Activated naive CD4-positive, alpha-beta T cell treated with anti-CD3 and anti-CD28 coated beads for 36 hours (primary cell): ENCODE data around the gene TNNI3K. TPM values are rescaled to one million over a fixed set of nuclear protein-coding genes. Genes with fewer than 3 reads are reported as not detected.

Experiments used
- CTCF ChIA-PET: fragments of 350-600 bp; sonication (Branson Sonifier 250); formaldehyde crosslinking; loops from one replicate; lab custom pipeline; 2021; ENCODE audit warnings: antibody characterized with exemption; lab: Charles Lee
- DNase-seq: peaks from one replicate; pipeline ENCODE4 v3.0.0-alpha.2; 2020
- H3K27ac Mint-ChIP-seq: one replicate; pipeline ENCODE4 v1.8.0; 2021; ENCODE audit warnings: mild to moderate bottlenecking, mixed read lengths
- H3K27me3 Mint-ChIP-seq: one replicate; pipeline ENCODE4 v1.8.0; 2021; ENCODE audit warnings: low read depth, mixed read lengths
- H3K36me3 Mint-ChIP-seq: one replicate; pipeline ENCODE4 v1.8.0; 2021; ENCODE audit warnings: low read depth, mixed read lengths
- H3K4me1 Mint-ChIP-seq: one replicate; pipeline ENCODE4 v1.8.0; 2021; ENCODE audit warnings: low read depth, mixed read lengths
- H3K4me3 Mint-ChIP-seq: one replicate; pipeline ENCODE4 v1.8.0; 2021; ENCODE audit warnings: mild to moderate bottlenecking, moderate library complexity, mixed read lengths
- H3K9me3 Mint-ChIP-seq: one replicate; pipeline ENCODE4 v1.8.0; 2021; ENCODE audit warnings: mixed read lengths
- intact Hi-C: fragments of 100-400 bp; cut with micrococcal nuclease; formaldehyde crosslinking; loops from one replicate; pipeline ENCODE4 v1.15.1; 2023
- total RNA-seq, 2 experiments: library from RNA; stranded (reverse); gene quantifications; one replicate each; pipeline ENCODE4 v1.2.3, GENCODE V29; 2021

The TNNI3K gene
- total RNA-seq, 2 experiments from 2014 or later: 0.40 TPM; not detected in 1

DNA sequence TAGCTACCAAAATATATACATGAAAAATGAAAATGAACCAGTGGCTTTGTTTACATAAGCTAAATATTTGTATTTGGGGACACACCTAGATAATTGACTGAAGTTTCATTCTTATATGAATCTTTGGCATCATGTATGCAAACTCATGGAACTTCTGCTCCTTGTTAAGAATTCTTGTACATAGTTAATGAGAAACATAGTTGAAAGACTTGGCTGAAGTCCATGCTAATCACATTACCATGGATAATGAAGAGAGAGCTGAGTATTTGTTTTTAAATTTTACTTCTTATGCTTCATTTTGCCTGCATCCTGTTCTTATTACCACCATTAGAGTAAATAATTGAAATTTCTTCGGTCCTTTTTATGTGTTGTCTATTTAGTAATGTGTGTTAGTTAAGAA is 168.4 kb downstream of the TNNI3K start:
- intact Hi-C loops: no loop called here
- DNase-seq: no peak
- H3K4me3 Mint-ChIP-seq: no peak overlapping the region
- H3K36me3 Mint-ChIP-seq: no peaks in the 10 kb centered on the region
- no peaks in the 10 kb centered on the region for H3K27me3 Mint-ChIP-seq
- no peaks in the 10 kb centered on the region for H3K9me3 Mint-ChIP-seq
- no peak overlapping the region for H3K27ac Mint-ChIP-seq
- CTCF ChIA-PET: no interaction called here
- H3K4me1 Mint-ChIP-seq: no peaks in the 10 kb centered on the region

DNA sequence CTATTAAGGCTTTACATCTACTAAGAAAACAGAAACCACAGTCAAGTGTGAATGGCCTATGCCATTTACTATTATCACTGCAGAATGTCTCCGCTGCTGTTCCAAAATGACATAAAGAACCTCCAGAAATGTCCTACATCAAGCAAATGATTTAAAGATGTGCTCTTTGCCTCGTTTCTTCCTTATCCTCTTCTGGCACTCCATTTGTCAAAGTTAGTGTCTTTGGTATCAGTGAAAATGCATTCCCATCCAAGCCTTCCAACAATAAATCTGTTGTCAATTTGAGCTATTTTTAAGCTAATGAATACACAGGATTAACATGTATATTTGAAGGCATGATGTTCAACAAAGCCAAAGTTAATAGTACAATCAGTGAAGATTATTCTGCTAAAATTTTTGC is 171.6 kb downstream of the TNNI3K start:
- Mint-ChIP-seq H3K36me3 (no peaks in the 10 kb centered on the region), H3K4me3 (no peak overlapping the region), H3K27ac (no peak overlapping the region), H3K4me1 (no peaks in the 10 kb centered on the region), H3K27me3 (no peaks in the 10 kb centered on the region), H3K9me3 (no peaks in the 10 kb centered on the region)
- CTCF ChIA-PET: no interaction called here
- intact Hi-C loops: no loop called here
- DNase-seq: no peak

DNA sequence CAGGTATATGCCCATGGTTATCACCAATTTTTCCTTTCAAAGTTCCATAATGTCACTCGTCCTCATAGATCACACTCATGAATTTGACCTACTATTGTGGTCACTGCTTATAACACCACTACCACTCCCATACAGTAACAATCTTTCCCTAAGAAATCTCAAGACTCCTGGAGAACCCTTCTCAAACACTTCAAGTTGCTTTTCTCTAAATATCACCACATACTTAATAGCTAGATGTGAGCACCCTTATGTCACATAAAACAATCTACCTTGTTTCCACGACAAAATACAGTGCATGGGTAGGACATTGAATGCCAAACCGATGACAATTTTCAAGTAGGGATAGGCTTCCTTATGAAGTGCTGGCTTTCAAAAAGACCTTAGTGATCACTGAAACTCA is 172.7 kb downstream of the TNNI3K start:
- no peak overlapping the region for H3K27ac Mint-ChIP-seq
- H3K4me1 Mint-ChIP-seq: no peaks in the 10 kb centered on the region
- CTCF ChIA-PET: no interaction called here
- H3K36me3 Mint-ChIP-seq: no peaks in the 10 kb centered on the region
- DNase-seq: no peak
- H3K9me3 Mint-ChIP-seq: no peaks in the 10 kb centered on the region
- intact Hi-C loops: no loop called here
- no peaks in the 10 kb centered on the region for H3K27me3 Mint-ChIP-seq
- no peak overlapping the region for H3K4me3 Mint-ChIP-seq

DNA sequence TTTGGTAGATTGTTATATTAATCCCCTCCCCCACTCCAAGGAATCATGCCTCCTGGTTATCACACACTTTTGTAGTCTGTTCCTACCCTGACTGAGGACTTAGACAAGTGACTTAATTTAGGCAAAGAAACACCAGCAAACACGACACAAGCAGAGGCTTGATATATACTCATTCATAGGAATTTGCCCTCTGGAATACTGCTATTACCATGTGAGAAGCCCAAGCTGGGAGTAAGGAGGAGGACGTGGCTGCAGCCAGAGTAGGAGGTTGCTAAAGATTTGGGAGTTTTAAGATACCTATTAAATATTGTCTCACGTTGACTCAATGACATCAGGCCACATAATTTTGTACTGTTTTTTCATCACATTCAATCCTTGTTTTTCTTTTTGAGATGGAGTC is 177.1 kb downstream of the TNNI3K start:
- DNase-seq: no peak
- intact Hi-C loops: no loop called here

DNA sequence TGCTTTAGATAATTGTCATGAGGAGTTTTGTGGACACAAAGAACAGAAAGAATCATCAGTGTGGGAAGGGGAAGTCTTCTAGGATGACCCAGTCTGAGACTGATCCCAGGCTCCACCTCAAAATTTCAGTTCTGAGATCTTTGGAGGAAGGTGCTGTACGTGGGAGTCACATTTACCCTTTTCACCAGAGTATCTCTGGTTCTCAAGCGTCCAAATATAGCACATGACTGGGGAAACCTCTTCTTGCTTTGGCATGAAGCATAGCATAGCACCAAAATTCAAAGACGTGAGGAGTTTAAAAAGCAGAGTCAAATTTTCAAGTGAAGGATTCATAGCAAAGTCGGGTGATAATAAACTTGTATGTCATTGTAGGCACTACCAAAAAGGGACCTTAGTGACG is 180.7 kb downstream of the TNNI3K start:
- CTCF ChIA-PET: no interaction called here
- Mint-ChIP-seq H3K27ac (no peak overlapping the region), H3K27me3 (no peaks in the 10 kb centered on the region), H3K36me3 (no peaks in the 10 kb centered on the region), H3K4me1 (no peaks in the 10 kb centered on the region), H3K4me3 (no peak overlapping the region), H3K9me3 (peaks cover 1% of the 10 kb centered on the region)
- DNase-seq: no peak
- intact Hi-C loops: no loop called here

More for the DNA sequence above, 177.1 kb downstream of the TNNI3K start:
- no peak overlapping the region for H3K27ac Mint-ChIP-seq
- H3K4me1 Mint-ChIP-seq: no peaks in the 10 kb centered on the region
- H3K9me3 Mint-ChIP-seq: no peaks in the 10 kb centered on the region
- no peak overlapping the region for H3K4me3 Mint-ChIP-seq
- CTCF ChIA-PET: no interaction called here
- H3K27me3 Mint-ChIP-seq: no peaks in the 10 kb centered on the region
- no peaks in the 10 kb centered on the region for H3K36me3 Mint-ChIP-seq

DNA sequence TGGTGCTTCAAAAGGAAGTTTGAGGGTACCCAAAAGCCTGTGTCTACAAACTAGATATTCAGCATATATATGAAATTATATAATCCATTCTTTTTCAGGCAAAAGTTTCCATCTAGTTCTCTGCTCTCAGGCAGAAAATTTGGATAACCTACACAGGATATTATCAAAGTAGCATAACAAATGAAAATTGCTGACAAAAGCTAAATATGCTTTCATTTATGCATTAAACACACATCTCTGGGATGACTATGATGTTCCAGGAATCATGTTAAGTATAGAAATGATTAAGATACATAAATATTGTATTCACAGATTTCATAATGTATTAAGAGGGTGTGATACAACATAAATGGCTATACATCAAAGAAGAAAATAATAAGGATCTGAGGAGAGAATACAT is 184.4 kb downstream of the TNNI3K start:
- H3K4me1 Mint-ChIP-seq: no peaks in the 10 kb centered on the region
- CTCF ChIA-PET: no interaction called here
- H3K27me3 Mint-ChIP-seq: no peaks in the 10 kb centered on the region
- peaks cover 1% of the 10 kb centered on the region for H3K9me3 Mint-ChIP-seq
- intact Hi-C loops: no loop called here
- no peak overlapping the region for H3K4me3 Mint-ChIP-seq
- H3K36me3 Mint-ChIP-seq: no peaks in the 10 kb centered on the region
- DNase-seq: no peak
- H3K27ac Mint-ChIP-seq: no peak overlapping the region

DNA sequence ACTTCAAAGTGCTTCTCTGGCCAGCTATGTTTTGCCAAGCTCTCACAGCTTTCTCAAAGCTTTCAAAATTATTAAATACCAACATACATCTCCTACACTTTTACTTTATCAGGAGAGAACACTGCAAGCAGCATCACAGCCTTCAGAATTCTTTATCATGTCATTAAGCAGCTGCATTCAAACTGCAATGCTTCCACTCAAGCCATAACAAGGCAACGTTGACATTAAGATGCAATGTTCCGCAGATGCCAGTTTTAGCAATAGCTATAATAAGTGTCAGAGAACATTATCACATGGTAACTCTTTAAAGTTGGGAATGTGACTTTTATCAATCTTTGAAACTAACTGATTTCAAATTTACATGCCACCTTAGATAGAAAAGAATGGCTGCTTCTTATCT is 185.3 kb downstream of the TNNI3K start:
- no peaks in the 10 kb centered on the region for H3K27me3 Mint-ChIP-seq
- no peaks in the 10 kb centered on the region for H3K36me3 Mint-ChIP-seq
- DNase-seq: no peak
- H3K4me1 Mint-ChIP-seq: no peaks in the 10 kb centered on the region
- intact Hi-C loops: no loop called here
- H3K27ac Mint-ChIP-seq: no peak overlapping the region
- H3K4me3 Mint-ChIP-seq: no peak overlapping the region
- CTCF ChIA-PET: no interaction called here
- peaks cover 1% of the 10 kb centered on the region for H3K9me3 Mint-ChIP-seq

DNA sequence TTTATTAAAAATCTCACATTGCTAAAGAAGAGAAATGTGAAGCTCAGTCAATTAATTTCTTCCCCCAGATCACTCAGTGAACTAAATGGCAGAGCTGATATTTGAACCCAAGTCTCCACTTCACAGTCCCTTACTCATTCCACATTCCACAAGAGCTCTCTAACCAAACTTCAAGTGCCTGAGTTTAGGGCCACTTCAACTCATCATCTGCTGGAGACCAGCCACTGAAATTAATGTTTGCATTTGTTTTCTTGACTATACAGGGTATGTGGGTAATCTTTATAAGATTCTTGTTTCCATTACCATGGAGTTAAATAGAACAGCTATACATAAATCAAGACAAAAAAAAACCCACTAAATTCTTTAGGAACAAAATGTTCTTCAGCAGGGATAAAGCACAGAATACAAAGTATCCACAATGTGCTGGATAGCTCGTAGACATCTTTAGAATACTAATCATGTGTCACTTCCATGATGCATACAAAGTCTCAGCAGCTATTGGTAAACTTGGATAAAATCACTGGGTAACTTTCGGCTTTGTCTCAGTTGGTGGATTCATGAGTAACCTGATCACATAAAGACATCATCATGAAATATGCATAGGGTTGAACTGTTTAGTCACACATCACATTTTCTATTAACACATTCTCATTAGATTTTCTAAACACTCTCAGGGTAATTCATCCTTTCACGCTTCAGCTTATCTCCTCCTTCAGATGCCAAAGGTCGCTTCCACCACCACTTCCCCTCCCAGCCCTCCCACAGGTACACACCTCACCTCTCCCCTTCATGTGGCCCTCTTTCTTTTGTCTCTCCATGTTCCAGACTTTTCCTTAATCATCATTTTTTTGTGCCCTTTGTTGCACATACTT is 187.5 kb downstream of the TNNI3K start:
- Mint-ChIP-seq H3K27ac (no peak overlapping the region), H3K36me3 (no peaks in the 10 kb centered on the region), H3K27me3 (no peaks in the 10 kb centered on the region), H3K4me1 (no peaks in the 10 kb centered on the region), H3K4me3 (no peak overlapping the region), H3K9me3 (peaks cover 1% of the 10 kb centered on the region)
- intact Hi-C loops: no loop called here
- CTCF ChIA-PET: no interaction called here
- DNase-seq: no peak

DNA sequence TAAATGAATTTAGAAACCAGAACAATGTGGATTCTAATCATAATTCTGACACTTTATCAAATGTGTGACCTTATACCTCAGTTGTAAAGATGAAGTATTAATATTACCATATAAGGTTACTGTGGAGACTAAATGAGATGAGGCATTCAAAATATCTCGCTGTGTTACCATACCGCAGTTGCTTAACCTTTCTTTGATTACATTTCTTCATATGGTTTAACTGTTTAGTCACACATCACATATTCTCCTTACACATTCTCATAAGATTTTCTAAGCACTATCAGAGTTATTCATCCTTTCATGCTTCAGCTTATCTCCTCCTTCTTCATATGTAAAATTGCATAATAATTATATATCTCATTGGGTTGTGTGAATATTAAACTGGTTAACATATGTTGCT is 188.3 kb downstream of the TNNI3K start:
- Mint-ChIP-seq H3K36me3 (no peaks in the 10 kb centered on the region), H3K27ac (no peak overlapping the region), H3K4me3 (no peak overlapping the region), H3K4me1 (no peaks in the 10 kb centered on the region), H3K9me3 (peaks cover 1% of the 10 kb centered on the region), H3K27me3 (no peaks in the 10 kb centered on the region)
- CTCF ChIA-PET: no interaction called here
- intact Hi-C loops: no loop called here
- DNase-seq: no peak

DNA sequence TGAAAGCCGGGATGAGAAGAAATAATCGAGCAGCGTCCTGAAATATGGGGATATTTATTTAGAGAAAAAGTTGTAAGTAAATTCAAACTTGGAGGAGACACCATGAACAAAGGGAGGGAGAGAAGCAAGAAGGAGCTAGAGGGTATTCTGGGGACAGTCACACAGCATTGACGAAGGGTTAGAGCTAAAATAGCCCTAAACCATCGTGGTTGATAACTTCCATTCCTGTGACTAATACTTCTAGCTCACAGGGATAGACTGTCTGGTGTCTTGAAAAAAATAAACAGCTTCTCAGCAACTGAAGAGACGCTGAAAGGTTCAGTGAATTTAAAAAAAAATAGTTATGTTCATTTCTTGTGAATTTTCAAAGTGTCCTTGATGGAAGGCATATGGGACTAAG is 190.5 kb downstream of the TNNI3K start:
- intact Hi-C loops: no loop called here
- Mint-ChIP-seq H3K4me3 (no peak overlapping the region), H3K4me1 (no peaks in the 10 kb centered on the region), H3K36me3 (no peaks in the 10 kb centered on the region), H3K9me3 (no peaks in the 10 kb centered on the region), H3K27me3 (no peaks in the 10 kb centered on the region), H3K27ac (no peak overlapping the region)
- no peak for DNase-seq
- CTCF ChIA-PET: no interaction called here

DNA sequence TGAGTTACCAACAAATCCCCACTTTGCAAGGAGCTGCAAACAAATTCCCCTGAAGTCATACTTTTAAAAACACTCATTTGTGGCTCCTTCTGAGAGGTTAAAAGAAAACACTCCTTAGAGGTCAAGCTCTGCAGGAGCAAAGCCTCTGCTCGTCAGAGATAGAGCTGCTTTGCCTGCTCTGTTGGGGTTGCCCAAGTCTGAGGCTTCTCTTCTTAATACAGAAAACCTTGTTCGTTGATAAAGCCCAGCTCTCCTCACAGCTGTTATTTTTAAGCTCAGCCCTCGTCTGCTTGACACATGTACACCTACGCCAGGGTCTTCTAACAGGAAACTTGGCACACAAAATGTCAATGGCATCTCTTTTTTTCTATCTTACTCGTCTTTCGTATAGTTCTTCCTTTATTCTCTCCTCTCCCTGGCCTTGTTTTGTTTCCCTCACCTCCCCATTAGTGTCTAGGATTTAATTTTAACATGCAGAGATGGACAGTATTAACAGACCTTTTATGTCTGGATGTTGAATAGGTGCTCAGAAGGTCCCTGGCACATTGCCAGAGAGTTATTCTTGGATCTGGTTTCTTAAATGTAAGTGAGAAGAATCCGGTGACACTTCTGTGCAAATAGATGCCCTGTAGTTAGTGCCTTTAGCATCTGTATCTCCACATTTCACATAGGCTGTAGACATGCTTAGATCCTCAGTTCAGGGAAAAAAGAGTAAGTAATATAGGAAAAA is 191.2 kb downstream of the TNNI3K start:
- no peaks in the 10 kb centered on the region for H3K9me3 Mint-ChIP-seq
- intact Hi-C loops: no loop called here
- no peak overlapping the region for H3K4me3 Mint-ChIP-seq
- no peak for DNase-seq
- CTCF ChIA-PET: no interaction called here
- no peaks in the 10 kb centered on the region for H3K27me3 Mint-ChIP-seq
- no peaks in the 10 kb centered on the region for H3K36me3 Mint-ChIP-seq
- H3K27ac Mint-ChIP-seq: no peak overlapping the region
- H3K4me1 Mint-ChIP-seq: no peaks in the 10 kb centered on the region

DNA sequence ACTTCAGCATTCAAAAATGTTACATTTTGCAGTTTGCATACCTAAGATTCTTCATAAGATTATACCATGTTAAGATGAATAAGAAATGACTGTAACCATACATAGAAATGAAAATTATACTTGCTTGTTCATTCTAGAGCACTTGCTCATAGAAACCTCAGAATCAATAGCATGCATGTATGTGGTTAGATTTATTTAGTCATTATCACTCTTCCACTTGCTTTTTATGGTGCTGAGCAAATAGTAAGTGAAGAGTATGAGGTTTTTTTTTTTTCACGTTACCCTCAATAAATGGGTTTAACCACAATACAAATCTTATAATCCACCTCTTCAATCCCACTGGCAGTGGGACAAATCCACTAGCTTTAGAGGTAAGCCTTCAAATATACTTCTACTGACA is 192.5 kb downstream of the TNNI3K start:
- Mint-ChIP-seq H3K4me3 (no peak overlapping the region), H3K36me3 (no peaks in the 10 kb centered on the region), H3K27ac (no peak overlapping the region), H3K4me1 (no peaks in the 10 kb centered on the region), H3K27me3 (no peaks in the 10 kb centered on the region), H3K9me3 (no peaks in the 10 kb centered on the region)
- intact Hi-C loops: no loop called here
- no peak for DNase-seq
- CTCF ChIA-PET: no interaction called here

DNA sequence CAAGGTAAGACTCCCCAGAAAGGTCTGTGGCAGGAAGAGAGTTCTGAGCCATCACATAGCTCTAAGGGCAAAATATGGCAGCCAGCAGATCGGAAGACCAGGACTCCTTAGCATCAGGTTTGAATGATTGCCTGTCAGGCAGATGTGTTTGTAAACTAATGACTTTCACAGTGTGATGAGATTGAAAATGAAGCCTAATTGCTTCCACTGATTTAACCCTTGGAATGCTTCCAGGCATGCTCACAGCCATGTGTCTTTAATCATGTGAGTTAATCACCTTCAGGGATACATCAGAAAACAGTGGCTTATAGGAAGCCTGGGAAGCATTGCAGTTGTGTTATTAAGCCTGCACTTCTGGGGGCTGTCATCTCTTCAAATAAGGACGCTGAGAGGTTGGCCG is 194.4 kb downstream of the TNNI3K start:
- H3K9me3 Mint-ChIP-seq: no peaks in the 10 kb centered on the region
- CTCF ChIA-PET: interaction anchor here (0.7 kb wide), 1 partner anchor 332 kb away, joined by 3 read pairs; no protein-coding TSS in a partner anchor
- no peak for DNase-seq
- no peak overlapping the region for H3K4me3 Mint-ChIP-seq
- H3K27me3 Mint-ChIP-seq: no peaks in the 10 kb centered on the region
- H3K4me1 Mint-ChIP-seq: no peaks in the 10 kb centered on the region
- H3K27ac Mint-ChIP-seq: no peak overlapping the region
- intact Hi-C loops: no loop called here
- H3K36me3 Mint-ChIP-seq: no peaks in the 10 kb centered on the region
